Stimulated activated CD4-positive, alpha-beta T cell treated with anti-CD3 and anti-CD28 coated beads, Interleukin-12 subunit alpha, Interleukin-12 subunit beta, amount 100 ng/mL, for 4 hours (primary cell): Measurements from ENCODE around the gene HLA-DOA.

Experiments
- DNase-seq: peaks from one replicate; pipeline ENCODE4 v3.0.0-alpha.2; 2020

HLA-DOA gene

DNA sequence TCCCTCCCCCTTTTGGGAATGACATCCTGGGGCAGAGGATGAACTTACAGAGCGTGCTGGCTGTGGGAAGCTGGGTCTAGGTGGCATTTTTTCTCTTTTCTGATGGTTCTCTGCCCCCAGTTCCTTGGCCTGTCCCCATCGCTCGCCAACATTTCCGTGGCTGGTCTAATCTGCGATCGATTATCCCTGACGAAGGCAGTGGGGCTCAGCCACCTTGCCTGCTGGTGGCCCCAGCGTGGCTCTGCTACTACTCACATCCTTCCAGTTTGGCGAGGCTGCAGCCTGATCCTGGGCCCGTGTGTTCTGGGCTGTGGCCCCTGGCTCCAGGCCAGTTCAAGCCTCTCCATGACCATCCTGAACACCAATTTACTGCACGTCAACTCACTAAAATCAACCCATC lies 6.4 kb upstream of the HLA-DOA start:
- no peak for DNase-seq

- DNase-seq: no peak
These were observed 5.6 kb upstream of the HLA-DOA start for GRCh38 chr6:33014841-33015634.

DNA sequence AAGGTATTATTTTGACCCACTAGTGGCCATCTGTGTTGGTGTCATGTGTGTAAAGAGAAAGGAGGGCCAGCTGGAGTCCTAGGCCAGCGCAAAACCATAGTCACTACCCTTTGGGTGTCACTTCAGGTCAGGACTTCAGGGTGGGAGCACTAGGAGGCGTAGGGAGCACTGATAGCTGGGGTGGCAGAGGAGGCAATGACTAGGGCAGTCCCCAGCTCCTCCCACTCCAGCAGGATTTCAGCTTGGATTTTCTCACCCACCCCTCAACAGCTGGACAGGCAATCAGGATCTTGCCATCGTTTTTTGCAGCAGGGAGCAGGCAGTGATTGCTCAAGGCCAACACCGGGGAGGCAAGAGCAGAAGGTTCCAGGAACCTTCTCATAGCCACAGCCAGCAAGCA lies 4.2 kb upstream of the HLA-DOA start:
- no peak for DNase-seq

DNA sequence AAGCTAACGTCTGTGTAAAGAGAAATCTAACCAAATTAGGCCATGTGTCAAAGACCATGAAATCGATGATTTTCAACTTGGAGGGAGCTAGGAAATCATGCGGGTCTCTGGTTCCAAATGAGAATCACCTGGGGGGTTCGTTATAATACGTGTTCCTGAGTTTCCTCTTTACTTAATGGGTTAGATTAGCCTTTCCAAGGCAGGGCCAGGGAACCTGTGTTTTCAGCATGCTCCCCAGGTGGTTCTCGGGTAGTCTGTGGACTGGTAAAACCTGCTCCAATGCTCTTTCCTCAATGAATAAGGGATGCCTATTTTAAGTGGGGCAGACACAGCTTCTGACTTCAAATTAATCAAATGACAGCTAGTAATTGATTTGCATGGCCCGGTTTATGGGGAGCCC lies 965 bp upstream of the HLA-DOA start:
- DNase-seq: no peak

DNA sequence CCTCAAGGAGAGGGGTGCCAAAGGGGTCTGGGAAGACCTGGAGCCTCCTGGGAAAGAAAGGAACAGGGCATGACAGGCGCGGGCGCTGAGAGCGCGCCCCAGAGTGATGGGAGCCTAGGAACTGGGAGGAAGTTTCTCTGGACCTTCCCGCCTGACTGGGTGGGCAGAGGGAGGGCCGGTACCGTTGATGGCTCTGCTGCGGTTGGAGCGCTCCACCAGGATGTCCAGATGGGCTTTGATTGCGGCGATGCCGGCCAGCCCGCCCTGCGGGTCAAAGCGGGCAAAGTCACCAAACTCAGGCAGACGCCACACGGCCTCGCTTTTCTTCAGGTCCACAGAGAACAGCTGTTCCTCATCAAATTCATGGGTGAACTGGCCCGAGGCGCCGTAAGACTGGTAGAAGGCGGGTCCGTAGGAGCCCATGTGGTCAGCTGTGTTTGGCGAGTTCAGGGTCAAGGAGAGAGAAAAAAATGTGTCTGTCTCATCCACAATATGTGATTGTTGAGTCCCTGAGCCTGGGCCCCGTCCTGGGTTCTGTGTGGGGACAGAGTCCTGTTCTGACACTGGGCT lies 1.5 kb downstream of the HLA-DOA start:
- DNase-seq: no peak

GRCh38 chr6:33004940-33005339 lies 4.5 kb downstream of the HLA-DOA start:
- DNase-seq: no peak

- DNase-seq: no peak
These were observed 7.7 kb downstream of the HLA-DOA start for GRCh38 chr6:33001685-33002084.

DNA sequence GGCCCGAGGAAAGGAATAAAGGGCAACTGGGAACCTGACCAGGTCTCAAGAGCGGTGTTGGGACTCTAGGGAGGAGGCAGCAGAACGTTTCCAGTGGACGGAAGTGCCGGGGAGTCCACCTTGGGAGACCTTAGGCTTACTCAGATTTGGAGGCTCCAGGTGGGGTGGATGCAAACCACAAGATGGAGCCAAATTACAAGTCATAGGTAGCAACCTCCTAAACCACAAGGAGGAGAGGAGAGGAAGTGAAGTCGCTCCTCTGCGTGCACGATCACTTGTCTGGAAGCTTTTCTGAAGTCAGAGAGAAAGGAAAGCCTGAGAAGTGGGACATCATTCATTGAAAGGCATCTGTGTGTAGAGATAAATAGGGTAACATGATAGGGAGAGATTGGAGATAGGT lies 9.3 kb downstream of the HLA-DOA start:
- no peak for DNase-seq

DNA sequence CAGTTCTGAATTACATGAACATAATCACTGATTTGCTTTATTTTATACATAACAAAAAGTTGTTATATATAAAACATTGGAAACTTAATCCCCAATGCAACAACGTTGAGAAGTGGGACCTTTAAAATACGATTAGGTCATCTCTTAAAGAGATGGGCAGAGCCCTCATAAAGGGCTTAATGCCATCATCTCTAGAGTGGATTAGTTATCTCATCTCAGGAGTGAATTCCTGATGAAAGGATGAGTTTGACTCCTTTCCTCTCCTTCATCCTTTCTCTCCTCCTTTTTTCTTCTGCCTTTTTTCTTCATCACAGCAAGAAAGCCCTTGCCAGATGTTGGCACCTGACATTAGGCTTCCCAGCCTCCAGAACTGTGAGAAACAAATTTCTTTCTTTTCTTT lies 13.9 kb downstream of the HLA-DOA start:
- no peak for DNase-seq

DNA sequence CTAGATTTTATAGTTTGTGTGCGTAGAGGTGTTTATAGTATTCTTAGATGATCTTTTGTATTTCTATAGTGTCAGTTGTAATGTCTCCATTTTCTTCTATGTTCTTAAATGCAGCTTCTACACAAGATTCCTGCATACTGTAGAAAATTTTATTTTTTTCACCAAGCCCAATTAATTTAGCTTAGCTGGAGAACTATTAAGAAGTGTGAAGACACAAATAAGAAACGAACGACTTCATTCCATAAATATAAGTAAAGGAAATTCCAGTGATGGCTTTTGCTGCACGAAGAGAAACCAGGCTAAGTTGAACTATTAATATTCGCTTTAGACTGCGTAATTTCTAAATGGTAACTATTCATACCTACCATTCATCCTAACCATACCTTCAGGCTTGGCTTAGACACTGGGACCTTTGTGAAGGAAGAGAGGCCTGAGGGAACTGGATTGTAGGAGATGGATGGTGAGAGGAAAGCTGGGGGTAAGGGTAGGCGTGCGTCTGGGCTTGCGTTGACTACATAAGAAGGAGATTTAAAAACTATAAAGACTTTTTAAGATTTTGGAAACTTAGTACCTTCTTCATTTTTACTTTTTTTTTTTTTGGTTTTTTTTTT lies 15.9 kb downstream of the HLA-DOA start:
- DNase-seq: no peak

- DNase-seq: no peak
These were observed 17.4 kb downstream of the HLA-DOA start for GRCh38 chr6:32991972-32992371.

DNA sequence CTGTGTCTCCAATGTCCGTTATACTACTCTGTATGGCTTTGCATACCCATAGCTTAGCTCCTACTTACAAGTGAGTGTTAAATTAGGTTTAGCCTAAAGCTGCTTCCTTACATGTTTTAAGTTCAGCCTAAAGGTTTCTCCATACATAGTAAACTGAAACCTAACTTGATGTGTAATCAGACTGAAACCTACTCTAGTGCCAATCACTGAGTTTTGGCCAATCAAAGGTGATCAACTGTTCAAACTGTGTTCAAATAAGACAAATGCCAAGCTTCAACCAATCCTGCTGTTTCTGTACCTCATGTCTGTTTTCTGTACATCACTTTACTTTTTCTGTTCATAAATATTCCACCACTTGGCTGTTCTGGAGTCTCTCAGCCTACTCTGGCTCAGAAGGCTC lies 20.0 kb downstream of the HLA-DOA start:
- no peak for DNase-seq

DNA sequence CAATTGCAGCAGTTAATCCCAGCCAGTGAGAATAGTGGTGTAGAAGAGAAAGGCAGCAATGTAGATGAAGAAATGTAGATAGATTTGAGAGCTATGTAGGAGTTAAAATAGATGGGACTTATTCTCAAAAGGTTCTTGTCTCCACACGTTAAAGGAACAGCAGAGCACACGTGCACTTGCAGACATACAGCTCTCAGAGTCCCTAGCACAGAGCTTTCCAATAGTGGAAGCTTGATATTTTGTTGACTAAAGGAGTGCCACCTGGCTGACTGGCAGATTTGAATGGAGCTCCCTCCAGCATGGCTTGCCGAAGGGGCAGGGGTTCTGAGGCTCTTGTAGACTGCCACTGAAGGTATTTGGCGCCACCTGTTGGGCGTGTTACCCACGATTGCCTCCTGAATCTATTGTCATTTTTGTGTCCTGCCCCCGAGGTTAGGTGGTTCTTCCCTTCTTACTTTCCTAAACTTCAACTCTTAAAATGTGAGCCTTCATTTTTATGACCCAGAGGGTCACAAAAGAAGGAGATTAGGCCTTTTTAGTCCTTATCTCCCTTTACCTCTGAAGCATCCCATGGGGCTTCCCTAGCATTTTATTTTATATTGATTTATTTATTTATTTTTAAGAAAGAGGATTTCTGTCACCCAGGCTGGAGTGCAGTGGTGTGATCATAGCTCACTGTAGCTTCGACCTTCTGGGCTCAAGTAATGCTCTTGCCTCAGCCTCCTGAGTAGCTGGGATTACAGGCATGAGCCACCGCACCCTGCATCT lies 24.6 kb downstream of the HLA-DOA start:
- peak; percentile 92 for DNase-seq

GRCh38 chr6:32983964-32984621 lies 25.3 kb downstream of the HLA-DOA start:
- DNase-seq: no peak

DNA sequence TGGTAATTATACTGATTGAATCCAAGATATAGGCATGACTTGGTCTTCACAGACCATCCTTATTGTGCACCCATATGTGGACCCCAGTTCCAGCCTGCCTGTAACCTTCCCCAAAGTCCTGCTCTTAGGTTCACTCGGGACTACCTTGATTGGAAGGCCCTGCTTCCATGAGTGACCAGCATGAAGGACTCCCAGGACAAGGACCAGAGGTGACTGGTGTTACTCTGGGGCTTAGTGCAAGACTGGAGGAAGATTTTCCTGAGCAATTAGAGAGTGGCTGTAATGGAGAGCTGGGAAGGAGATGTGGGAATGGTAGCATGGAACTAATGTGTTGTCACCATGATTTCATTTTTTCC lies 25.9 kb downstream of the HLA-DOA start:
- no peak for DNase-seq

GRCh38 chr6:32982702-32983492 lies 26.5 kb downstream of the HLA-DOA start:
- no peak for DNase-seq

DNA sequence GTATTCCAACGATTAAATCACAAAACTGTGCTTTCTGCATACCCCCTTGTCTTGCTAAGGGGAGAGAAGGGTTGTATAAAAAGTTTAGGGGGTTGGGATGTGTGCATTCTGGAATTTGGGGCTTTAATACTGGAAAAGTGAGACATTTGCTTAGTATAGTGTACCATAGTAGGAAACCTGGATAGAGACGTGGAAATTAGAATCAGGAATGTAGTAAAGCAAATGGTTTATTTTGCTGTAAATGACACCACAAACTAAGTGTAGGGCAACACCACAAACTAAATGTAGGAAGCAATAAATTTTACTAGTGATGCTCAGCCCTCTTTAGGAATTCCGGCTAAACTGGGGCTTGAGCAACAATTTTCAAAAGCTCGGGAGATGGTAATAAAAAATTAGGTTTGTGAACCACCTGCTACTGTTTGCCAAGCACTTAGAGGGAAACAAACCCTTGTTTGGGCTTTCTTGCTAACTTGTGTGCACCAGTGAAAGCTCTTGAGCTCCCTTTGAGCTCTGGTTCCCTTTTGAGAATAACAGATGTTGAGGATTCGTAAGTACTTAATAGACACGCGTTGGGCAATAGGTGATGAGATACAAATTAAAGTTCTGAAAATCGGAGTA lies 27.2 kb downstream of the HLA-DOA start:
- DNase-seq: no peak

- no peak for DNase-seq
These were observed 28.8 kb downstream of the HLA-DOA start for GRCh38 chr6:32980488-32981038.

- no peak for DNase-seq
These were observed 29.5 kb downstream of the HLA-DOA start for GRCh38 chr6:32979720-32980487.

- no peak for DNase-seq
These were observed 31.5 kb downstream of the HLA-DOA start for GRCh38 chr6:32977953-32978324.
